Measurements from ENCODE around the gene IL11. TPM values are rescaled to one million over a fixed set of nuclear protein-coding genes. Genes with fewer than 3 reads are reported as not detected.
"Not testable (repeated sequence)": the region's sequence is repeated elsewhere in the genome, so short reads cannot be mapped to it uniquely, and the experiment has no call there.

The IL11 gene
- total RNA-seq, 2 experiments from 2014 or later, result 0.27 TPM

DNA sequence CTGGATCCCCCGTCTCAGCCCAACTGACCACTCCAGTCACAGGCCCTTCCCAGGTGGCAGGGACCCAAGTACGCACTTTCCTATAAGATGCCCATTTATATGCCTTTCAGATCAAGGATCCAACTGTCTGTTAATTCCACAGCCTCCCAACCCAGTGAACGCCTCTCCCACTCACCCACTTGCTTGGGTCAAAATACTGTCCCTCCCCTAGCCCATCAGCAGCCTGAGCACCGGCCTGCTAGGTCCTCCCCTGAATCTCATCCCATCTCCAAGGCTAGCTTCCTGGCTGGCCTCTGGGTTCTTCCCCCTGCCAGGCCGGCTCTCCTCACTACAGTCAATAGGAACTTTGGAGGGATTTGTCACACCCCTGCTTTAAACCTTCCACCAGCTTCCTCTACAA lies 35.4 kb upstream of the IL11 start:
- H3K4me1 Mint-ChIP-seq, result peaks cover 50% of the 10 kb centered on the region
- peak overlapping the region; percentile 84 for H3K27ac Mint-ChIP-seq
- H3K9me3 Mint-ChIP-seq, result peaks cover 12% of the 10 kb centered on the region
- POLR2A ChIA-PET, result interaction anchor here (0.9 kb wide), 1 partner anchor 22 kb away, joined by 4 read pairs; the partner anchor contains the start of gene TMEM238
- H3K36me3 Mint-ChIP-seq (ENCODE audit: low read depth), result peaks cover 62% of the 10 kb centered on the region
- H3K27me3 Mint-ChIP-seq, result no peaks in the 10 kb centered on the region
- peak overlapping the region; percentile 87 for H3K4me3 Mint-ChIP-seq
- CTCF ChIA-PET, result interaction anchor here (1.1 kb wide), 1 partner anchor 9 kb away, joined by 3 read pairs; no protein-coding TSS in a partner anchor
- no peak for DNase-seq

GRCh38 chr19:55402509-55402908 lies 32.2 kb upstream of the IL11 start:
- peaks cover 62% of the 10 kb centered on the region for H3K36me3 Mint-ChIP-seq (ENCODE audit: low read depth)

GRCh38 chr19:55401390-55401789 lies 31.1 kb upstream of the IL11 start:
- H3K27me3 Mint-ChIP-seq, H3K4me3 Mint-ChIP-seq, H3K27ac Mint-ChIP-seq, H3K9me3 Mint-ChIP-seq, DNase-seq, POLR2A ChIA-PET: not testable (repeated sequence)
- CTCF ChIA-PET, result interaction anchor here (0.7 to 1.4 kb wide), 3 partner anchors 8 to 17 kb away, joined by 3 read pairs; partner anchors contain the start of gene TMEM238
- Mint-ChIP-seq H3K4me1 (peaks cover 55% of the 10 kb centered on the region), H3K36me3 (ENCODE audit: low read depth) (peaks cover 56% of the 10 kb centered on the region)

More at GRCh38 chr19:55402509-55402908, 32.2 kb upstream of the IL11 start:
- CTCF ChIA-PET, result interaction anchor here (0.6 to 1.7 kb wide), 5 partner anchors 14 to 158 kb away, joined by 3 to 8 read pairs (median 3); partner anchors contain the start of gene TMEM238
- POLR2A ChIA-PET, result no interaction called here
- Mint-ChIP-seq H3K27me3 (no peaks in the 10 kb centered on the region), H3K27ac (peak overlapping the region; percentile 5), H3K4me1 (peaks cover 57% of the 10 kb centered on the region), H3K4me3 (no peak overlapping the region), H3K9me3 (no peaks in the 10 kb centered on the region)
- no peak for DNase-seq

GRCh38 chr19:55400281-55401087 lies 30.2 kb upstream of the IL11 start:
- no peaks in the 10 kb centered on the region for H3K9me3 Mint-ChIP-seq
- H3K4me1 Mint-ChIP-seq, result peaks cover 46% of the 10 kb centered on the region
- peaks cover 47% of the 10 kb centered on the region for H3K36me3 Mint-ChIP-seq (ENCODE audit: low read depth)
- ChIA-PET CTCF (interaction anchor here (0.7 to 1.4 kb wide), 3 partner anchors 9 to 17 kb away, joined by 3 read pairs; partner anchors contain the start of gene TMEM238), POLR2A (interaction anchor here (0.6 to 1.1 kb wide), 2 partner anchors 61 to 123 kb away, joined by 3 read pairs; partner anchors contain the start of gene KMT5C)
- DNase-seq, result no peak
- no peak overlapping the region for H3K27ac Mint-ChIP-seq
- H3K4me3 Mint-ChIP-seq, result no peak overlapping the region
- H3K27me3 Mint-ChIP-seq, result no peaks in the 10 kb centered on the region

DNA sequence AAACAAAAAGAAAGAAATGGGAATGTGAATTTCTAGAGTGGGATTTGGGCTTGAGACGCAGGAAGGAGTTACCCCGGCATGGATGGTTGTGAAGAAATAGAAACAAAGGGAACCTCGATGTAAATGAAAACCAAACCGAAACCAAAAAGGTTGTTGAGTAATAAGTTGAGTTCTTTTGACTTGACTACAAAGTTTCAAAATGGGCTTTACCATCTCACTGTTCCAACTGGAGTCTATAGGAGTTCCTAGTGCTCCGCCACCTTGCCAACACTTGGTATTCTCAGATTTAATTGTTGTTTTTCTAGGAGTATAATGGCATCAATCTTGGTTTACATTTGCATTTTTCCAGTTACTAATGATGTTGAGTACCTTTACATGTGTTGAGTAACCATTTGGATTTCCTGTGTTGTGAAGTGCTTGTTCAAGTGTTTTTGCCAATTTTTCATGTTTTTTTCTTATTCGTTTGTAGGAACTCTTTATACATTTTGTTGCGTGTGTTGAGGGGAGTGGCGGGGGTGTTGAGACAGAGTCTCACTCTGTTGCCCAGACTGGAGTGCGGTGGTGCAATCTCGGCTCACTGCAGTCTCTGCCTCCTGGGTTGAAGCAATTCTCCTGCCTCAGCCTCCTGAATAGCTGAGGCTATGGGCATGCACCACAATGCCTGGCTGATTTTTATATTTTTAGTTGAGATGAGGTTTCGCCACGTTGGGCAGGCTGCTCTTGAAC lies 28.1 kb upstream of the IL11 start:
- Mint-ChIP-seq H3K27ac (peak overlapping the region; percentile 75), H3K27me3 (no peaks in the 10 kb centered on the region), H3K4me1 (peaks cover 37% of the 10 kb centered on the region), H3K9me3 (no peaks in the 10 kb centered on the region), H3K36me3 (ENCODE audit: low read depth) (peaks cover 34% of the 10 kb centered on the region), H3K4me3 (no peak overlapping the region)
- POLR2A ChIA-PET, result interaction anchor here (0.8 kb wide), 1 partner anchor 9 kb away, joined by 3 read pairs; the partner anchor contains the start of gene UBE2S
- no peak for DNase-seq
- CTCF ChIA-PET, result interaction anchor here (1.6 kb wide), 3 partner anchors 10 to 143 kb away, joined by 3 to 4 read pairs (median 4); partner anchors contain the start of gene TMEM238

DNA sequence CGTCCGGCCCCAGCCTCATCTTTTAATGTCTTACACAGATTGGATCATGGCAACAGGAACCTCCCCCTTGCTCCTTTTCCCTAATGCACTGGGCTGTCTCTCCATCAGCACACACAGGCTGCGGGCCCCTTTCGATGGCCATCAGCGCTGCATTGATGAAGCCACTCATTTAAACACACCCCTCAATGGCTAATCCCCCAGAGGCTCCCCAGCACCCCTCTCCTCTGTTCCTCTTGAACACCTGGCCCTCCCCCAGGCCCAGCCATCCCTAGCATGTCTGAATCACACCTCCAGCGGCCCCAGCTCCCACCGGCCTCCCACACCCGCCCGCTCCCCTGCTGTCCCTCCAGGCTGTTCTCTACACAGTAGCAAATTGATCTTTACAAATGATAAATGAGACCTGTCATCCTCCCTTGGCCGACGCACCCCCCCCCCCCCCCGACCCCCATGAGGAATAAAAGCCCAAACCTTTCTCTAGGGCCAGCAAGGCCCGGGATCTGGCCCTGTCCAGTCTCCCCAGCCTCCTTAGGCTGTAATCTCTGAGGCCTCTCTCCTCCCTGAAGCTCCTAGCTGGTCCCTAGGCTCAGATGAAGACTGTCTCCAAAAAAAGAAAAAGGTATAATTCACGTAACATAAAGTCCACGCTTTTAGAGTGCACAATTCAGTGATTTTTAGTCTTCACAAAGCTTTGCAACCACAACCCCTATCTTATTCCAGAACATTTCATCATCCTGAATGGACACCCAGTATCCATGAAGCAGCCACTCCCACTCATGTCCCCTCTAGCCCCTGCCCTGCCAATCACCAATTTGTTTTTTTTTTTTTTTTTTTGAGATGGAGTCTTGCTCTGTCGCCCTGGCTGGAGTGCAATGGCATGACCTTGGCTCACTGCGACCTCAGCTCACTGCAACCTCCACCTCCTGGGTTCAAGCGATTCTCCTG lies 22.8 kb upstream of the IL11 start:
- no peak for DNase-seq
- ChIA-PET CTCF (interaction anchor here (0.6 to 0.7 kb wide), 2 partner anchors 129 to 142 kb away, joined by 3 to 4 read pairs; no protein-coding TSS in a partner anchor), POLR2A (interaction anchor here (0.7 kb wide), 1 partner anchor 257 kb away, joined by 3 read pairs; no protein-coding TSS in a partner anchor)
- Mint-ChIP-seq H3K4me1 (peaks cover 27% of the 10 kb centered on the region), H3K36me3 (ENCODE audit: low read depth) (peaks cover 26% of the 10 kb centered on the region), H3K27me3 (no peaks in the 10 kb centered on the region), H3K9me3 (no peaks in the 10 kb centered on the region), H3K27ac (no peak overlapping the region), H3K4me3 (no peak overlapping the region)

DNA sequence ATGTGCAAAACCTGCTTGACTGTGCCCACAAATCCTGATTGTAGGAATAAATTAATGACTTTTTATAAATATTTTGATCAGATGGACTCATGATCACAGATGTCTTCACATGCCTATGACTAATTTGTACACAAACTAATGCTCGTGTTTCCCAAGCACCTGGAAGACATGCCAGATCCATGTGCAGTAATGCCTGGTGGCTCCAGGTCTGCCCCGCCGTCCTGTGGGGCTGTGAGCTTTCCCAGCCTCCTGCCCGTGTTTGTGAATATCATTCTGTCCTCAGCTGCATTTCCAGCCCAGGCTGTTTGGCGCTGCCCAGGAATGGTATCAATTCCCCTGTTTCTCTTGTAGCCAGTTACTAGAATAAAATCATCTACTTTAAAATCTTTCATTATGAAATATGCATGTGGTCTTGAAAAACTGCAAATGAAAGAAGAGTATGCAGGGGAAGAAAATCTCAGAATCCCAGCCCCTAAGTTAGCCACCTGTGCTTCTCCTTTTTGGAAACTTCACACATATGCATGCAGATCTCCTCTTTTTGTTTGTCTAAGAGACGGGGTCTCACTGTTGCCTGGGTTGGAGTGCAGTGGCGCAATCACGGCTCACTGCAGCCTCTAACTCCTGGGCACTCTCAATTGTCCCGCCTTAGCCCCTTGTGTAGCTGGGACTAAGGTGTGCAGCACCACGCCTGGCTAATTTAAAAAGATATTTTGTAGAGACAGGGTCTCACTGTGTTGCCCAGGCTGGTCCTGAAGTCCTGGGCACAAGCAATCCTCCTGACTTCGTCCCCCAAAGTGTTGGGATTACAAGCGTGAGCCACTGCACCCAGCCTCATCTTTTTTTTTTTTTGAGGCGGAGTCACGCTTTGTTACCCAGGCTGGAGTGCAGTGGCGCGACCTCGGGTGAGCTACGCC lies 21.7 kb upstream of the IL11 start:
- no peaks in the 10 kb centered on the region for H3K9me3 Mint-ChIP-seq
- peak overlapping the region; percentile 25 for H3K27ac Mint-ChIP-seq
- ChIA-PET POLR2A (interaction anchor here (0.7 kb wide), 1 partner anchor 256 kb away, joined by 3 read pairs; no protein-coding TSS in a partner anchor), CTCF (interaction anchor here (0.8 kb wide), 1 partner anchor 9 kb away, joined by 3 read pairs; no protein-coding TSS in a partner anchor)
- H3K27me3 Mint-ChIP-seq, result no peaks in the 10 kb centered on the region
- H3K4me1 Mint-ChIP-seq, result peaks cover 34% of the 10 kb centered on the region
- no peak overlapping the region for H3K4me3 Mint-ChIP-seq
- peaks cover 37% of the 10 kb centered on the region for H3K36me3 Mint-ChIP-seq (ENCODE audit: low read depth)
- no peak for DNase-seq

DNA sequence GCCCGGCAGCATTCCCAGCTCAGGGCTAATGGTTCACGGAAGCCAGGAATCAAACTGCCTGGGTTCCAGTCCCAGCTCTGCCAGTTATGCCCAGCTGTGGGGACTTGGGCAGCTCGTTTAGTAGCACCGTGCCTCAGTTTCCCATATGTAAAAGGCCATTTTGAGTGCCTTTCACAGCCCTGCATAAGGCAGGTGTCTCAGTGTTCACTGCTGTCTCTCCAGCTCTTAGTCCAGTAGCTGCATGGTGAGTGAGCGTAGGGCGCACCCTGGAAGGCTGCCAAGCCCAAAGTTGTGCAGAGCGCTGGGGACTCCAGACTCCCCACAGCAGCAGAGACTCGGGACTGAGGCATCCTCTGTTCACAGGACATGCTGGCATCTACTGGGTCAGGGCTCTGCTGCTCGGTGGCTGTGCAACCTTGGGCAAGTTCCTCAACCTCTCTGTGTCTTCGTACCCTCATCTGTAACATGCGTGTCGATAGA lies 21.0 kb upstream of the IL11 start:
- peaks cover 44% of the 10 kb centered on the region for H3K36me3 Mint-ChIP-seq (ENCODE audit: low read depth)
- H3K4me3 Mint-ChIP-seq, result no peak overlapping the region

DNA sequence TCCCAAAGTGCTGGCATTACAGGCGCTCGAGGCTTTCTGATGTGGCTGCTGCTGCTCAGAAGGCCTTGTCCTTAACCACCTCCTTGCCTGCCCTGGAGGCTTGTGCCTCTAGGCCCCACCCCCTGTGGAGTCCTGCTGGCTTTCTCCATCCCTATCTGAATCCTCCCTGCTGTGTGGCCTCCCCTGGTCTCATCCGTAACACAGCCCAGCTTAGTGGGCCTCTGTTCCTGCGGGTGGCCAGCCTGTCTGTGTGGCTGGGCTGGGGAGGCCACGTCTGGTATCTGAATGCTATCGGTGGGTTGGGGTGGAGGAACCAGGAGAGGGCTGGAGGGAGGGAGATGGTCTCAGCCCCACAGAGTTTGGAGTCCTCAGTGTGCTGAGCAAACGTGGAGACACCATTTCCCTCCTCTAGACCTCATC lies 20.2 kb upstream of the IL11 start:
- no peaks in the 10 kb centered on the region for H3K27me3 Mint-ChIP-seq
- ChIA-PET POLR2A (no interaction called here), CTCF (no interaction called here)
- no peak overlapping the region for H3K4me3 Mint-ChIP-seq
- no peak for DNase-seq
- peaks cover 39% of the 10 kb centered on the region for H3K4me1 Mint-ChIP-seq
- H3K27ac Mint-ChIP-seq, result no peak overlapping the region
- H3K36me3 Mint-ChIP-seq (ENCODE audit: low read depth), result peaks cover 49% of the 10 kb centered on the region
- H3K9me3 Mint-ChIP-seq, result no peaks in the 10 kb centered on the region

More for the DNA sequence above, 21.0 kb upstream of the IL11 start:
- DNase-seq, result no peak
- no peak overlapping the region for H3K27ac Mint-ChIP-seq
- H3K9me3 Mint-ChIP-seq, result no peaks in the 10 kb centered on the region
- H3K27me3 Mint-ChIP-seq, result no peaks in the 10 kb centered on the region
- CTCF ChIA-PET, result interaction anchor here (0.8 kb wide), 1 partner anchor 10 kb away, joined by 3 read pairs; no protein-coding TSS in a partner anchor
- peaks cover 39% of the 10 kb centered on the region for H3K4me1 Mint-ChIP-seq
- POLR2A ChIA-PET, result no interaction called here

DNA sequence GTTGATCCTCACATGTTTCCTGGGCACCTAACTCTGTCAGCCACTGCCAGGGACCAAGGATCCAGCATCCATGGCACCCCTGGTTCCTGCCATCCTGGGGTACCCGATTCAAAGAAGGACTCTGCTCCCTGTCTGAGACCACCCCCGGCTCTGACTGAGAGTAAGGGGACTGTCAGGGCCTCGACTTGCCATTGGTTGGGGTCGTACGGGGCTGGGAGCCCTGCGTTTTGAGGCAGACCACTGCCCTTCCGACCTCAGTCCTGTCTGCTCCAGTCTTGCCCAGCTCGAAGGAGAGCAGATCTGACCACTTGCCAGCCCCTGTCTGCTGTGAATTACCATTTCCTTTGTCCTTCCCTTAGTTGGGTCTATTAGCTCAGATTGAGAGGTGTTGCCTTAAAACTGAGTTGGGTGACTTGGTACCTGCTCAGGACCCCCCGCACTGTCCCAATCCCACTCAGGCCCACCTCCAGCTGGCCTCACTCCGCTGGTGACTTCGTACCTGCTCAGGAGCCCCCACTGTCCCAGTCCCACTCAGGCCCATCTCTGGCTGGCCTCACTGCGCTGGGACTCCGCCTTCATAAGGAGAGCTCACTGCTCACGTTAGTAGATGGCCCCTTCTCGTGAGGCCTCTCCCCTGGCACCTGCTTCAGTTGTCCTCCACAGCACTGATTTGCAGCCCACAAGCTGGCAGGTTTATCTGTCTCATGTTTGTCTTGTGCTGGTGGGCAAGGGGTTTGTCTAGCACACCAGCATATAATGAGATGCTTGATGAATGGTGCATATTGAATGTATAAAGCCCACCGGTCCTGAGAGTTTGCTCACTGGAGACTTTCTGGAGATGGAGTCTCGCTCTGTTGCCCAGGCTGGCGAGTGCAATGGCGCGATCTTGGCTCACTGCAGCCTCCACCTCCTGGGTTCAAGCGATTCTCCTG lies 19.4 kb upstream of the IL11 start:
- POLR2A ChIA-PET, result no interaction called here
- H3K4me1 Mint-ChIP-seq, result peaks cover 42% of the 10 kb centered on the region
- no peak for DNase-seq
- no peaks in the 10 kb centered on the region for H3K27me3 Mint-ChIP-seq
- H3K36me3 Mint-ChIP-seq (ENCODE audit: low read depth), result peaks cover 49% of the 10 kb centered on the region
- H3K9me3 Mint-ChIP-seq, result no peaks in the 10 kb centered on the region
- H3K4me3 Mint-ChIP-seq, result peak overlapping the region; percentile 13
- CTCF ChIA-PET, result interaction anchor here (2.4 kb wide), 1 partner anchor 13 kb away, joined by 7 read pairs; no protein-coding TSS in a partner anchor
- H3K27ac Mint-ChIP-seq, result peak overlapping the region; percentile 42

Measured in activated CD4-positive, alpha-beta T cell treated with anti-CD3 and anti-CD28 coated beads, Interleukin-2, amount 10 ng/mL, durations not matched to agents 7 days and 5 days (primary cell).